IPS-18a (cell line): ENCODE results near the gene GTF3C4.
"Not testable (repeated sequence)": the region's sequence is repeated elsewhere in the genome, so short reads cannot be mapped to it uniquely, and the experiment has no call there.

ENCODE experiments used
- H3K27ac ChIP-seq: one replicate; pipeline ENCODE4 v1.5.1; 2013; ENCODE audit warnings: low read length
- H3K27me3 ChIP-seq: one replicate; pipeline ENCODE4 v1.6.1; 2013; ENCODE audit warnings: mild to moderate bottlenecking, low read length; ENCODE audit not compliant: control insufficient read depth, insufficient read depth
- H3K36me3 ChIP-seq: one replicate; pipeline ENCODE4 v1.6.1; 2013; ENCODE audit warnings: low read depth, low read length; ENCODE audit not compliant: control insufficient read depth
- H3K4me1 ChIP-seq: one replicate; pipeline ENCODE4 v1.6.1; 2013; ENCODE audit warnings: low read depth, low read length; ENCODE audit not compliant: control insufficient read depth
- H3K4me3 ChIP-seq: one replicate; pipeline ENCODE4 v1.5.1; 2013; ENCODE audit warnings: low read length
- H3K9ac ChIP-seq: one replicate; pipeline ENCODE4 v1.6.1; 2013; ENCODE audit warnings: mild to moderate bottlenecking, low read length, moderate library complexity
- H3K9me3 ChIP-seq: one replicate; pipeline ENCODE4 v1.6.1; 2013; ENCODE audit warnings: low read depth, low read length; ENCODE audit not compliant: control insufficient read depth

The GTF3C4 gene

DNA sequence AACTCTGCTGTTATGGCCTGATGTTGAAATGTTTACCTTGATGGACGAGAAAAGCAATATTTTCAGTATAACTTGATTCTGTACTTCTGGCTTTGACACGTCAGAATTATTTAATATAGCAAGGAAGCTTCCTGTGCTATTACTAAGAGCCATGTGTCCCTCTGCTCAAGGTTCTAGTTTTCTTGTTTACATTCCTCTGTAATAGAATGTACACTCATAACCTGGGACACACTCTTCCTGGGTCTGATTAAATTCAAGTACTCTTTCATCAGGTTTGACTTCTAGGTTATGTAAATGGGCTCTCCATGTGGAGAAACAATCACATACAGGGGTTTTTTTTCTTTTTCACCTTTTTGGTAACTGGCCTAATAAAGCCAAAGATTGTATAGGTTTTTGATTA, 33.1 kb downstream of the GTF3C4 start:
- Histone ChIP-seq H3K36me3 (no peaks in the 10 kb centered on the region), H3K4me3 (no peak overlapping the region), H3K27me3 (no peaks in the 10 kb centered on the region), H3K9ac (no peak overlapping the region), H3K9me3 (peaks cover 11% of the 10 kb centered on the region), H3K4me1 (no peaks in the 10 kb centered on the region), H3K27ac (no peak overlapping the region)

DNA sequence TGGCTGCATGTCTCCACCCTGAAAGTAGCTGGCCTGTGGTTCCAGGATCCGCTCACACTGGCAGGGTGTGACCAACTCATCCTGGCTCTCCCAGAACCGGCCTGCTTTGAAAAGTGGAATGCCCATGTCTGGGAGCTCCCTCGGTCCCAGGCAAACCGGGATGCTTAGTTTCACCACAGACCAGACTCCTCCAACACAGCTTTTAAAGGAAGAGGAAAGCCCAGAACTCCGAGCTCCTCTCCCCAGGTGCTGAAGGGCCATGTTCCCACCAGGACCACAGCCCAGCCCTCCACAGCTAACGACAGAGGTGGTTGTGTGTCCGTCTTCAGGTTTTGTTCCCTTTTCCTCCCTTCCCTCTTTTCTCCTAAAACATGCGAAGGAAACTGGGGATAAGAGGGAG, 38.0 kb downstream of the GTF3C4 start:
- no peak overlapping the region for H3K9ac ChIP-seq
- no peaks in the 10 kb centered on the region for H3K4me1 ChIP-seq
- no peaks in the 10 kb centered on the region for H3K36me3 ChIP-seq
- H3K27me3 ChIP-seq: no peaks in the 10 kb centered on the region
- no peak overlapping the region for H3K27ac ChIP-seq
- H3K4me3 ChIP-seq: no peak overlapping the region
- H3K9me3 ChIP-seq: peaks cover 7% of the 10 kb centered on the region

- H3K9me3 ChIP-seq: peaks cover under 1% of the 10 kb centered on the region
- H3K36me3 ChIP-seq: no peaks in the 10 kb centered on the region
- no peak overlapping the region for H3K4me3 ChIP-seq
- H3K4me1 ChIP-seq: no peaks in the 10 kb centered on the region
- H3K9ac ChIP-seq: no peak overlapping the region
- H3K27ac ChIP-seq: no peak overlapping the region
- no peaks in the 10 kb centered on the region for H3K27me3 ChIP-seq
Observed at GRCh38 chr9:132708769-132709430, 38.6 kb downstream of the GTF3C4 start.

DNA sequence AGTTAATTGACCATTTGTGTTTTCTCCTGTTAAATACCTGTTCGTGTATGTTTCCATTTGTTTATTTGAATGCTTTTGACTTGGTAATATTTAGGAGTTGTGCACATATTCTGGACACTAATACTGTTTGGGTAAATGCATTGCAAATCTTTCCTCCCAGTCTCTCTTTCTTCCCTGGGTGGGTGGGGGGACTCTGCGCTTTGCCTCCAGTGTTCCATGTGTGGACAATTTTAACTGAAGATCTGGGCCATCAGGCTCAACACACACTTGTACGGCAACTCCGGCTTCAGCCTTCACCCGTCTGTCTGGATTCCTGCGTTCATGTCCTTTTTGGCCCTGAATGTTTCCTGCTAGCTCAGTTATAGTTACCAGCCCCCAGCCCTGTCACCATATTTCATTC, 40.1 kb downstream of the GTF3C4 start:
- H3K9me3 ChIP-seq: no peaks in the 10 kb centered on the region
- no peak overlapping the region for H3K9ac ChIP-seq
- H3K27me3 ChIP-seq: no peaks in the 10 kb centered on the region
- no peak overlapping the region for H3K4me3 ChIP-seq
- no peak overlapping the region for H3K27ac ChIP-seq
- no peaks in the 10 kb centered on the region for H3K36me3 ChIP-seq
- no peaks in the 10 kb centered on the region for H3K4me1 ChIP-seq

GRCh38 chr9:132711152-132711551, 40.9 kb downstream of the GTF3C4 start:
- not testable (repeated sequence) for H3K36me3 ChIP-seq, H3K4me3 ChIP-seq, H3K27me3 ChIP-seq, H3K27ac ChIP-seq, H3K9ac ChIP-seq, H3K4me1 ChIP-seq, H3K9me3 ChIP-seq

DNA sequence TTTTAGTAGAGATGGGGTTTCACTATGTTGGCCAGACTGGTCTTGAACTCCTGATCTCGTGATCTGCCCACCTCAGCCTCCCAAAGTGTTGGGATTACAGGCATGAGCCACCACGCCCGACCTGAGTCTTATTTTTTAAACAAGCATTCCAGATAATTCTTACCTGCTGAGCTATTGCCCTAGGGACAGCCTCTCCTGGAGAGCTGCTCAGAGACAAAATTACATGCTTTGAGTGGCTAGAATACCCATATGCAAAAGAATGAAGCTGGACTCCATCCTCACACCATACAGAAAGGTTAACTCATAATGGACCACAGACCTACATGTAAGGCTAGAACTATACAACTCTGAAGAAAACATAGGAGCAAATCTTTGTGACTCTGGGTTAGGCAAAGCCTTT, 41.6 kb downstream of the GTF3C4 start:
- H3K36me3 ChIP-seq: no peaks in the 10 kb centered on the region
- no peaks in the 10 kb centered on the region for H3K9me3 ChIP-seq
- H3K27ac ChIP-seq: no peak overlapping the region
- no peak overlapping the region for H3K4me3 ChIP-seq
- H3K9ac ChIP-seq: no peak overlapping the region
- H3K4me1 ChIP-seq: no peaks in the 10 kb centered on the region
- no peaks in the 10 kb centered on the region for H3K27me3 ChIP-seq

- no peaks in the 10 kb centered on the region for H3K9me3 ChIP-seq
- no peak overlapping the region for H3K4me3 ChIP-seq
- H3K9ac ChIP-seq: no peak overlapping the region
- no peaks in the 10 kb centered on the region for H3K4me1 ChIP-seq
- no peaks in the 10 kb centered on the region for H3K27me3 ChIP-seq
- no peak overlapping the region for H3K27ac ChIP-seq
- no peaks in the 10 kb centered on the region for H3K36me3 ChIP-seq
Observed at GRCh38 chr9:132712753-132713152, 42.5 kb downstream of the GTF3C4 start.

DNA sequence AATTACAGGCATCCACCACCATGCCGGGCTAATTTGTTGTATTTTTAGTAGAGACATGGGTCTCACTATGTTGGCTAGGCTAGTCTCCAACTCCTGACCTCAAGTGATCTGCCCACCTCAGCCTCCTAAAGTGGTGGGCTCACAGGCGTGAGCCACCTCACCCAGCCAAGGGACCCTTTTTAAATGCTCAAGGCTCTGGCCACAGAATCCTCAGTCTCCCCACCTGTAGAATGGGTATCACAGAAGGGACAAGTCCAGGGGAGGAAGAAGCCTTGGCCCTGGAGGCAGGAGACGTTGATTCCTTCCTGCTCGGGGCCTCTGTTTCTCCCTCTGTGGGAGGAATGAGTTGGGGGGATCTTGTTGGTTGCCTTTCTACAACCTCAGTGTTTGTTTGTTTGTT, 45.7 kb downstream of the GTF3C4 start:
- H3K4me3 ChIP-seq: no peak overlapping the region
- H3K27me3 ChIP-seq: no peaks in the 10 kb centered on the region
- no peak overlapping the region for H3K27ac ChIP-seq
- H3K36me3 ChIP-seq: no peaks in the 10 kb centered on the region
- H3K9ac ChIP-seq: no peak overlapping the region
- no peaks in the 10 kb centered on the region for H3K4me1 ChIP-seq
- no peaks in the 10 kb centered on the region for H3K9me3 ChIP-seq

GRCh38 chr9:132717326-132717945, 47.2 kb downstream of the GTF3C4 start:
- Histone ChIP-seq H3K9me3 (no peaks in the 10 kb centered on the region), H3K27ac (no peak overlapping the region), H3K9ac (no peak overlapping the region), H3K4me1 (no peaks in the 10 kb centered on the region), H3K27me3 (no peaks in the 10 kb centered on the region), H3K4me3 (no peak overlapping the region), H3K36me3 (no peaks in the 10 kb centered on the region)

- H3K27me3 ChIP-seq, H3K9ac ChIP-seq, H3K4me1 ChIP-seq, H3K36me3 ChIP-seq, H3K4me3 ChIP-seq, H3K27ac ChIP-seq, H3K9me3 ChIP-seq: not testable (repeated sequence)
Observed at GRCh38 chr9:132718381-132718928, 48.2 kb downstream of the GTF3C4 start.

DNA sequence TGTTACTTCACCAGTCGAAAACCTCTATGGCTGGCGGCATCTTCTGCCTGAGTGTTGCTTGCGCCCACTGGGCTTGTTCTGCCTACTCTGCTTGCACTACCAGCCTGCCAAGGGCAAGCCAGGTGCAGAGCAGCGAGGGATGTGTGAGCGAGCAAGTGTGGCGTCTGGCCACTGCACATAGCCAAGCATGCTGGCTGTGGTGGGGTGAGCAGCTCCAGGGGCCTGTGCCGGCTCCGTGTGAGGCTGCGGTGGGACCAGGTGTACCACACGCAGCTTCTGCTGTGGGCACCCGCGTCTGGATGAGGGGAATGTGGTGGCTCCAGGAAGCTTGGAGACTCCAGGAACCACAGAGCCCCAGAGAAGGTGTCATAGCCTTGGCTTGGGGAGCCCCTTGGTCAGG, 51.4 kb downstream of the GTF3C4 start:
- Histone ChIP-seq H3K27me3 (no peaks in the 10 kb centered on the region), H3K36me3 (no peaks in the 10 kb centered on the region), H3K4me1 (no peaks in the 10 kb centered on the region), H3K4me3 (no peak overlapping the region), H3K9me3 (no peaks in the 10 kb centered on the region), H3K27ac (no peak overlapping the region), H3K9ac (no peak overlapping the region)

DNA sequence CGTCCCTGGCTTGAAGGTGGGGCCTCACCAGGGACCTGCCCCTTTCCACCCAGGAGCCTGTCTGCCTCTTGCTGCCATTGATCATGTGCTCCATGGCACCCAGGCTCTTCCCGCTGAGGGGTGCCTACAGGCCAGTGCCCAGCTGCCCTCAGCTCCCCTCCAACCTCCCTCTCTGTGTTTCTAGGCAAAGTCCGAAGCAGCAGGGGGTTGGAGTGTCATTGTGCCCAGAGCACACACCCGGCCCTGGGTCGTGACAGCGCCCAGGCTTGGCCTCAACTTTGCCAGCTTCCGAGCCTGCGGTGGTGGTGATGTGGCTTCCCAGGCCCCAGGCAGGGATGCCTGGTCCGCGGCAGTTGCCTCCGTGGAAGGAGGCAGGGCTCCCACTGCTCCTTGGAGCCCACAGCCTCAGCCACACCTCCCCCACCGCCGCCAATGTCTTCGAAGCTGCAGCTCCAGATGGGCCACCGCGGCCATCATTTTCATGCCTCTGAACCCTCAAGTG, 52.4 kb downstream of the GTF3C4 start:
- no peaks in the 10 kb centered on the region for H3K4me1 ChIP-seq
- no peaks in the 10 kb centered on the region for H3K27me3 ChIP-seq
- no peak overlapping the region for H3K4me3 ChIP-seq
- H3K9ac ChIP-seq: no peak overlapping the region
- no peaks in the 10 kb centered on the region for H3K9me3 ChIP-seq
- no peak overlapping the region for H3K27ac ChIP-seq
- no peaks in the 10 kb centered on the region for H3K36me3 ChIP-seq
